Naive thymus-derived CD8-positive, alpha-beta T cell (primary cell): ENCODE results near the gene TMEM131. TPM values are rescaled to one million over a fixed set of nuclear protein-coding genes. Genes with fewer than 3 reads are reported as not detected.
"Not testable (repeated sequence)": the region's sequence is repeated elsewhere in the genome, so short reads cannot be mapped to it uniquely, and the experiment has no call there.

Source experiments
- ATAC-seq, 2 donors: fragments of 150-1000 bp; cut with Tn5 transposase in 1 of 2; sonication (Bioruptor Pico), chemical (Tn5 transposase) in 1 of 2; 1 replicate in 1 of 2; 2 replicates in 1 of 2; pipeline ENCODE4 v1.10.0; 2021; ENCODE audit warnings: mild to moderate bottlenecking in 2 of 2, moderate library complexity in 2 of 2
- POLR2A ChIA-PET: fragments of 350-600 bp; sonication (Branson Sonifier 250); formaldehyde crosslinking; loops from one replicate; lab custom pipeline; 2021; ENCODE audit warnings: antibody characterized with exemption; lab: Charles Lee
- DNase-seq, 10 donors: peaks; one replicate each; pipeline versions ENCODE4 v3.0.0 to v3.0.0-alpha.2; 2020 to 2022
- H3K27ac Mint-ChIP-seq, 10 donors: one replicate each; pipeline ENCODE4 v1.8.0; 2020 to 2022; ENCODE audit warnings: mild to moderate bottlenecking in 10 of 10, mixed read lengths in 10 of 10, moderate library complexity in 4 of 10, inconsistent platforms in 1 of 10
- H3K27me3 Mint-ChIP-seq, 5 donors: one replicate each; pipeline ENCODE4 v1.8.0; 2021 to 2022; ENCODE audit warnings: mixed read lengths in 5 of 5
- H3K36me3 Mint-ChIP-seq, 3 donors: one replicate each; pipeline ENCODE4 v1.8.0; 2020 to 2022; ENCODE audit warnings: mixed read lengths in 3 of 3, mild to moderate bottlenecking in 2 of 3, inconsistent platforms in 1 of 3
- H3K4me1 Mint-ChIP-seq, 4 donors: one replicate each; pipeline ENCODE4 v1.8.0; 2021 to 2022; ENCODE audit warnings: mixed read lengths in 4 of 4
- H3K4me3 Mint-ChIP-seq, 10 donors: one replicate each; pipeline ENCODE4 v1.8.0; 2020 to 2022; ENCODE audit warnings: mild to moderate bottlenecking in 10 of 10, mixed read lengths in 10 of 10, moderate library complexity in 6 of 10, inconsistent platforms in 1 of 10
- H3K9me3 Mint-ChIP-seq, 9 donors: one replicate each; pipeline ENCODE4 v1.8.0; 2020 to 2022; ENCODE audit warnings: mixed read lengths in 9 of 9, mild to moderate bottlenecking in 3 of 9, inconsistent platforms in 1 of 9, moderate library complexity in 1 of 9
- polyA plus RNA-seq, 3 donors: library from polyadenylated mRNA; unstranded; fragments of 300-500 nt; fragmentation: Illumina TruSeq; gene quantifications; one replicate each; pipeline ENCODE4 v1.2.3, GENCODE V29; 2021
- total RNA-seq, 8 experiments: library from RNA in 2 of 8; stranded (reverse) in 2 of 8; gene quantifications; one replicate each; pipeline ENCODE4 v1.2.3 and lab custom pipeline; 2021 to 2026

Gene TMEM131
- total and polyA plus RNA-seq, 5 experiments from 2014 or later: 11.4 to 61.4 (median 18.1) TPM

- POLR2A ChIA-PET: no interaction called here
- ATAC-seq: no peak
- Mint-ChIP-seq H3K36me3 (peaks cover 6 to 70% (median 33%) of the 10 kb centered on the region in 3 donors), H3K4me1 (peaks cover 15 to 26% (median 20%) of the 10 kb centered on the region in 4 donors), H3K27me3 (no peaks in the 10 kb centered on the region), H3K4me3 (no peak overlapping the region), H3K27ac (peak overlapping the region in 1 of 10 donors; percentile 14), H3K9me3 (peaks cover 0 to 5% (median 0%) of the 10 kb centered on the region in 9 donors)
- DNase-seq: no peak
Observed at GRCh38 chr2:97857553-97857952, 138.2 kb downstream of the TMEM131 start.

DNA sequence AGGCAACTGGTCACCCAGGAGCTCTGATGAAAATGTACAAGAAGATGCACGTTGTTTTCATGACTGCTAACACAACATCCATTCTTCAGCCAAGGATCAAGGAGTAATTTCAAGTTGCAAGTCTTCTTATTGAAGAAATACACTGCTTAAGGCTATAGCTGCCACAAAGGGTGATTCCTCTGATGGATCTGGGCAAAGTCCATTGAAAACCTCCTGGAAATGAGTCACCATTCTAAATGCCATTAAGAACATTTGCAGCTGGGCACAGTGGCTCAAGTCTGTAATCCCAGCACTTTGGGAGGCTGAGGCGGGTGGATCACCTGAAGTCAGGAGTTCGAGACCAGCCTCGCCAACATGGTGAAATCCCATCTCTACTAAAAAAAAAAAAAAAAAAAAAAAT is 142.7 kb downstream of the TMEM131 start:
- Mint-ChIP-seq H3K4me1 (peaks cover 21 to 54% (median 50%) of the 10 kb centered on the region in 4 donors), H3K36me3 (peaks cover 0 to 38% (median 20%) of the 10 kb centered on the region in 3 donors)
- POLR2A ChIA-PET, DNase-seq, H3K27ac Mint-ChIP-seq, H3K4me3 Mint-ChIP-seq, ATAC-seq, H3K27me3 Mint-ChIP-seq, H3K9me3 Mint-ChIP-seq: not testable (repeated sequence)

- DNase-seq (no peak), ATAC-seq (no peak)
- Mint-ChIP-seq H3K4me1 (peaks cover 19 to 65% (median 53%) of the 10 kb centered on the region in 4 donors), H3K27me3 (no peaks in the 10 kb centered on the region), H3K9me3 (no peaks in the 10 kb centered on the region), H3K4me3 (peak overlapping the region in 1 of 10 donors; percentile 2), H3K36me3 (peaks cover 0 to 21% (median 14%) of the 10 kb centered on the region in 3 donors), H3K27ac (peak overlapping the region in 1 of 10 donors; percentile 29)
- POLR2A ChIA-PET: no interaction called here
Observed at GRCh38 chr2:97851172-97851571, 144.6 kb downstream of the TMEM131 start.

DNA sequence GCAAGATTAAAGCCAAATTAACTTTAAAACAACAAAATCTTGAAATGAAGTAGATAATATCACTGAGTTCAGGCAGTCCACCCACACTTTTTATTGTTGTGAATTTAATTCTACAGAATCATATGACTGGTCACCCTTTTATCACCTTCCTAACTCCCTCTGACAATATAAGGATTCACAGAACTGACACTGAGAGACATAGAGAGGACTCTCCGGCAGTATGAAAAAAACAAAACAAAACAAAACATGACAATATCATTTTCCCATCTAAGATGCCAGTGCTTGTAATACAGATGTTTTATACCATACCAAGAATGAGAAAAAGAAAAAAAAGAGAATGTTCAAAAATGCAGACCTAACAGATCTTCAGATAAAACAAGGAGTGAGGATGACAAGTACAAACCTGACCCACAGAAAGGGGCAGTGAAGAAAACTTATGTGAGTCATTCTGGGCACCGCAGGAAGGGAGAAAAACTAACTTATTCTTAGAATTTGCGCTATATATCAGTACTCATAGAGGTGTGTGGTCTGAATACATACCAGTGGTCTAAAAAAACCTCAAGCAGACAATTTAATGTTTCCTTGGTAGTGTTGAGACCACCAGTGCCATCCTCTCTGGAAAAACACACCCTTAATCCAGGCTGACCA is 145.7 kb downstream of the TMEM131 start:
- no peak for ATAC-seq
- POLR2A ChIA-PET: no interaction called here

DNA sequence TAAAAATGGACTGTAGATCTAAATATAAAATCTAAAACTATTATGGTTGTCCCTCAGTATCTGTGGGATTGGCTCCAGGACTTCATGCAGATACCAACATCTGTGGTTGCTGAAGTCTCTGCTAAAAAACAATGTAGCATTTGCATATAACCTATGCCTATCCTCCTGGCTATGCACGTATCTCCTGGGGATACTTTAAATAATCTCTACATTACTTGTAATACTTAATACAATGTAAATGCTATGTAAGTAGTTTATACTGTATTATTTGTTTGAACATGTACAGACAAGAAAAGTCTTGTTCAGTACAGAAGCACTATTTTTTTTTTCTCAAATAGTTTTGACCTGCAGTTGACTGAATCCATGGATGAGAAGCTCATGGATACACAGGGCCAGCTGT is 147.4 kb downstream of the TMEM131 start:
- H3K4me1 Mint-ChIP-seq: peaks cover 17 to 70% (median 50%) of the 10 kb centered on the region in 4 donors
- ATAC-seq (no peak), DNase-seq (no peak)
- no peak overlapping the region for H3K4me3 Mint-ChIP-seq
- POLR2A ChIA-PET: no interaction called here
- H3K27ac Mint-ChIP-seq: peak overlapping the region in 1 of 10 donors; percentile 27
- H3K36me3 Mint-ChIP-seq: peaks cover 0 to 14% (median 6%) of the 10 kb centered on the region in 3 donors
- no peaks in the 10 kb centered on the region for H3K9me3 Mint-ChIP-seq
- H3K27me3 Mint-ChIP-seq: no peaks in the 10 kb centered on the region

More for the DNA sequence above, 145.7 kb downstream of the TMEM131 start:
- Mint-ChIP-seq H3K27me3 (no peaks in the 10 kb centered on the region), H3K27ac (peak overlapping the region in 2 of 10 donors; percentile 2 to 10), H3K36me3 (peaks cover 0 to 23% (median 14%) of the 10 kb centered on the region in 3 donors), H3K9me3 (no peaks in the 10 kb centered on the region), H3K4me3 (no peak overlapping the region), H3K4me1 (peaks cover 21 to 77% (median 60%) of the 10 kb centered on the region in 4 donors)
- no peak for DNase-seq

GRCh38 chr2:97846716-97847115 is 149.0 kb downstream of the TMEM131 start:
- H3K4me3 Mint-ChIP-seq, POLR2A ChIA-PET, DNase-seq, H3K9me3 Mint-ChIP-seq, H3K27me3 Mint-ChIP-seq, H3K27ac Mint-ChIP-seq, ATAC-seq: not testable (repeated sequence)
- Mint-ChIP-seq H3K36me3 (peaks cover 0 to 20% (median 10%) of the 10 kb centered on the region in 3 donors), H3K4me1 (peaks cover 15 to 60% (median 38%) of the 10 kb centered on the region in 4 donors)

GRCh38 chr2:97845818-97846217 is 149.9 kb downstream of the TMEM131 start:
- Mint-ChIP-seq H3K9me3 (no peaks in the 10 kb centered on the region), H3K27me3 (no peaks in the 10 kb centered on the region), H3K36me3 (peaks cover 0 to 28% (median 13%) of the 10 kb centered on the region in 3 donors), H3K4me1 (peaks cover 9 to 51% (median 29%) of the 10 kb centered on the region in 4 donors), H3K27ac (no peak overlapping the region), H3K4me3 (no peak overlapping the region)
- no peak for DNase-seq
- no peak for ATAC-seq
- POLR2A ChIA-PET: no interaction called here

GRCh38 chr2:97845133-97845532 is 150.6 kb downstream of the TMEM131 start:
- H3K27me3 Mint-ChIP-seq: no peaks in the 10 kb centered on the region
- H3K36me3 Mint-ChIP-seq: peaks cover 0 to 34% (median 20%) of the 10 kb centered on the region in 3 donors
- no peak for DNase-seq
- H3K4me1 Mint-ChIP-seq: peaks cover 9 to 45% (median 26%) of the 10 kb centered on the region in 4 donors
- no peak for ATAC-seq
- no peak overlapping the region for H3K4me3 Mint-ChIP-seq
- H3K9me3 Mint-ChIP-seq: no peaks in the 10 kb centered on the region
- POLR2A ChIA-PET: no interaction called here
- no peak overlapping the region for H3K27ac Mint-ChIP-seq

DNA sequence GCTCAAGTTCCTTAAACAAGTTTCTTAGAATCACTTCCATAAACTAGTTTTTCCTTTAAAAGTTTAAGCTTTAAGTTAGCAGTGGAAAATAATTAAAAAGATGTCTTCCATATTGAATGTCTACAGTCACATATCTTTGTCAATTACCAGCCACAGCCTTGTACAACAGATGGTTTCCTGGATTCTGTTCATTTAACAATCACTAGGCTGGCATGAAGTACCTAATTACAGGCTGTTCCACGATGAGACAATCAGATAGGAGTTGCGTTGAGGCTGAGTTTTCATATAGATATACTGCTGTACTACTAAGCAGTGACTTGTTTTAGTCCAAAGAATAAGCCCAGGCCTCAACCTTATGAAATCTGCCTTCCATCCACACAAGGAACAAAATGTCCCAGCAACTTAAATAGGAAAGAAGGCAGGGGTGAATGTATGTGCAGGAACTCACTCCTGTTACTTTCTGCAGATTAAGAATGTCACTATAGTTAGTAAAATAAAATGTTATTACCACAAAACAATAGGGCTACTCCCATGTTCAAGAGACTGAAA is 151.4 kb downstream of the TMEM131 start:
- H3K27me3 Mint-ChIP-seq: no peaks in the 10 kb centered on the region
- DNase-seq (no peak), ATAC-seq (no peak)
- peaks cover 0 to 40% (median 26%) of the 10 kb centered on the region in 3 donors for H3K36me3 Mint-ChIP-seq
- no peaks in the 10 kb centered on the region for H3K9me3 Mint-ChIP-seq
- no peak overlapping the region for H3K4me3 Mint-ChIP-seq
- H3K27ac Mint-ChIP-seq: no peak overlapping the region
- peaks cover 6 to 39% (median 21%) of the 10 kb centered on the region in 4 donors for H3K4me1 Mint-ChIP-seq
- POLR2A ChIA-PET: no interaction called here

DNA sequence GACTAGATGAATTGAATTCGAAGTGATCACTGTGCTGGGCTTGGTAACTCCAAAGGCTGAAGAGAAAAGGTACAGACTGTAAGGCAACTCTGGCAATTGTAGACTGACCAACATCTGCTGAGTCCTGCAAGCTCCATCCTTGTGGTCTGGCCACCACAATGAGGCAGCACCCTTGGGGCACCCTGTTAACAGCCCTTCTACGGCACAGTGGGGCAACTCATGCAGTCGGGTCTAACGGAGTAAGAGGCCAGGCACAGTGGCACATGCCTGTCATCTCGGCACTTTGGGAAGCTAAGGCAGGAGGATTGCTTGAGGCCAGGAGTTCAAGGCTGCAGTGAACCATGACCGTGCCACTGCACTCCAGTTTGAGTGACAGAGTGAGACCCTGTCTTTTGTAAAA is 155.6 kb downstream of the TMEM131 start:
- peaks cover 2 to 5% (median 5%) of the 10 kb centered on the region in 4 donors for H3K4me1 Mint-ChIP-seq
- DNase-seq: no peak
- ATAC-seq: no peak
- no peaks in the 10 kb centered on the region for H3K27me3 Mint-ChIP-seq
- H3K36me3 Mint-ChIP-seq: peaks cover 0 to 64% (median 31%) of the 10 kb centered on the region in 3 donors
- no peaks in the 10 kb centered on the region for H3K9me3 Mint-ChIP-seq
- H3K4me3 Mint-ChIP-seq: no peak overlapping the region
- POLR2A ChIA-PET: no interaction called here
- no peak overlapping the region for H3K27ac Mint-ChIP-seq

DNA sequence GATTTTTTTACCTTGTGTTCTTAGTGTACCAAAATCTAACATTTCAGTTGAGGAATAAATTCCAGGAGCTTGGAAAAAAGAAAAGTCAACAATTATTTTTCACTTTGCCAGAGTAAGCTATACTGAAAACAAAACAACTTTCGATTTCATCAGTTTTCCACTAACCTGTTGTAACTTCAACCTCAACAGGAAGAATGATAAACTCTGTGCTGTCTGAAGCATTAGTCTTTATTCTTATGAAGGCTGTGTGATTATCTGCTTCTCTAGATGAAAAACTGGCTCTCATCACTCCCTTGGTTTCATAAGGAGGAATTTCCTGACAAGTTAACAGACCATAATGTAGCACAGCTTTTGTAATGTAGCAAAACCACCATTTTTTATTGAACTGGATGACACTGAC is 161.1 kb downstream of the TMEM131 start:
- no peak for ATAC-seq
- POLR2A ChIA-PET: no interaction called here
- peak overlapping the region in 1 of 10 donors; percentile 16 for H3K27ac Mint-ChIP-seq
- H3K36me3 Mint-ChIP-seq: peaks cover 0 to 73% (median 13%) of the 10 kb centered on the region in 3 donors
- H3K27me3 Mint-ChIP-seq: no peaks in the 10 kb centered on the region
- DNase-seq: no peak
- H3K9me3 Mint-ChIP-seq: no peaks in the 10 kb centered on the region
- no peak overlapping the region for H3K4me3 Mint-ChIP-seq
- peaks cover 0 to 10% (median 2%) of the 10 kb centered on the region in 4 donors for H3K4me1 Mint-ChIP-seq

GRCh38 chr2:97831121-97831520 is 164.6 kb downstream of the TMEM131 start:
- Mint-ChIP-seq H3K36me3 (peaks cover 0 to 70% (median 15%) of the 10 kb centered on the region in 3 donors), H3K9me3 (no peaks in the 10 kb centered on the region), H3K4me1 (peaks cover 10 to 21% (median 16%) of the 10 kb centered on the region in 4 donors), H3K27ac (peak overlapping the region in 1 of 10 donors; percentile 29), H3K4me3 (no peak overlapping the region), H3K27me3 (no peaks in the 10 kb centered on the region)
- POLR2A ChIA-PET: no interaction called here
- ATAC-seq (no peak), DNase-seq (no peak)

GRCh38 chr2:97829255-97829654 is 166.5 kb downstream of the TMEM131 start:
- H3K4me3 Mint-ChIP-seq, H3K27me3 Mint-ChIP-seq, DNase-seq, H3K27ac Mint-ChIP-seq, ATAC-seq, H3K9me3 Mint-ChIP-seq, POLR2A ChIA-PET: not testable (repeated sequence)
- peaks cover 11 to 18% (median 14%) of the 10 kb centered on the region in 4 donors for H3K4me1 Mint-ChIP-seq
- peaks cover 0 to 60% (median 14%) of the 10 kb centered on the region in 3 donors for H3K36me3 Mint-ChIP-seq
